Measurements from ENCODE around the gene TXNL1. TPM values are rescaled to one million over a fixed set of nuclear protein-coding genes. Genes with fewer than 3 reads are reported as not detected.
A peak's percentile ranks its signal among the peaks of the same experiment; 100 is the strongest.

The TXNL1 gene
- polyA plus RNA-seq, 3 donors, result 43.0 to 45.9 (median 44.3) TPM

GRCh38 chr18:56647951-56648893 is 9.8 kb upstream of the TXNL1 start:
- 78 to 83% (median 83%) methylated on average over 3 of the region's 3 CpGs for WGBS, 3 donors
- no peak overlapping the region for H3K27ac ChIP-seq (ENCODE audit: low read depth, low read length)

GRCh38 chr18:56647071-56647470 is 8.7 kb upstream of the TXNL1 start:
- H3K27ac ChIP-seq (ENCODE audit: low read depth, low read length), result no peak overlapping the region

- no peak overlapping the region for H3K27ac ChIP-seq (ENCODE audit: low read depth, low read length)
- WGBS, 3 donors, result 43 to 66% (median 64%) methylated on average over 5 of the region's 5 CpGs
These were observed 7.1 kb upstream of the TXNL1 start for GRCh38 chr18:56645415-56646016.

GRCh38 chr18:56643381-56643780 is 5.0 kb upstream of the TXNL1 start:
- WGBS, 3 donors, result 77 to 91% (median 89%) methylated on average over 3 of the region's 3 CpGs
- H3K27ac ChIP-seq (ENCODE audit: low read depth, low read length), result no peak overlapping the region

GRCh38 chr18:56641714-56642337 is 3.4 kb upstream of the TXNL1 start:
- WGBS, 3 donors, result 75 to 87% (median 83%) methylated on average over 8 of the region's 8 CpGs
- no peak overlapping the region for H3K27ac ChIP-seq (ENCODE audit: low read depth, low read length)

- no peak overlapping the region for H3K27ac ChIP-seq (ENCODE audit: low read depth, low read length)
- WGBS, 3 donors, result 91 to 97% (median 92%) methylated on average over 9 of the region's 9 CpGs
These were observed 1.2 kb upstream of the TXNL1 start for GRCh38 chr18:56639571-56639970.

GRCh38 chr18:56639104-56639381 is 651 bp upstream of the TXNL1 start:
- 20 to 39% (median 27%) methylated on average over 6 of the region's 6 CpGs for WGBS, 3 donors
- no peak overlapping the region for H3K27ac ChIP-seq (ENCODE audit: low read depth, low read length)

- peak overlapping the region; percentile 70 for H3K27ac ChIP-seq (ENCODE audit: low read depth, low read length)
- WGBS, 3 donors, result 0 to 1% (median 1%) methylated on average over 18 of the region's 18 CpGs
These were observed 621 bp downstream of the TXNL1 start for GRCh38 chr18:56637711-56638231.

GRCh38 chr18:56637176-56637575 is 1.2 kb downstream of the TXNL1 start:
- 3 to 13% (median 10%) methylated on average over 8 of the region's 8 CpGs for WGBS, 3 donors
- H3K27ac ChIP-seq (ENCODE audit: low read depth, low read length), result no peak overlapping the region

- no peak overlapping the region for H3K27ac ChIP-seq (ENCODE audit: low read depth, low read length)
- WGBS, 3 donors, result 91 to 95% (median 95%) methylated on average over 5 of the region's 5 CpGs
These were observed 3.4 kb downstream of the TXNL1 start for GRCh38 chr18:56635007-56635406.

GRCh38 chr18:56632070-56633022 is 6.0 kb downstream of the TXNL1 start:
- no peak overlapping the region for H3K27ac ChIP-seq (ENCODE audit: low read depth, low read length)
- 36 to 94% (median 86%) methylated on average over 7 of the region's 7 CpGs for WGBS, 3 donors

GRCh38 chr18:56627991-56628390 is 10.4 kb downstream of the TXNL1 start:
- H3K27ac ChIP-seq (ENCODE audit: low read depth, low read length), result no peak overlapping the region

GRCh38 chr18:56615738-56616520 is 22.5 kb downstream of the TXNL1 start:
- 50 to 88% (median 76%) methylated on average over 7 of the region's 7 CpGs for WGBS, 3 donors
- H3K27ac ChIP-seq (ENCODE audit: low read depth, low read length), result no peak overlapping the region

More at GRCh38 chr18:56627991-56628390, 10.4 kb downstream of the TXNL1 start:
- 76 to 77% (median 77%) methylated on average over 2 of the region's 2 CpGs for WGBS, 3 donors

- no peak overlapping the region for H3K27ac ChIP-seq (ENCODE audit: low read depth, low read length)
- 66 to 95% (median 93%) methylated on average over 2 of the region's 2 CpGs for WGBS, 3 donors
These were observed 31.8 kb downstream of the TXNL1 start for GRCh38 chr18:56606618-56607017.

GRCh38 chr18:56598422-56598821 is 40.0 kb downstream of the TXNL1 start:
- 81 to 90% (median 86%) methylated on average over 4 of the region's 4 CpGs for WGBS, 3 donors
- H3K27ac ChIP-seq (ENCODE audit: low read depth, low read length), result no peak overlapping the region

- 79 to 97% (median 94%) methylated on average over 4 of the region's 4 CpGs for WGBS, 3 donors
- H3K27ac ChIP-seq (ENCODE audit: low read depth, low read length), result no peak overlapping the region
These were observed 44.5 kb downstream of the TXNL1 start for GRCh38 chr18:56593906-56594305.

- no peak overlapping the region for H3K27ac ChIP-seq (ENCODE audit: low read depth, low read length)
- 44 to 70% (median 54%) methylated on average over 3 of the region's 3 CpGs for WGBS, 3 donors
These were observed 58.4 kb downstream of the TXNL1 start for GRCh38 chr18:56580026-56580425.

- no peak overlapping the region for H3K27ac ChIP-seq (ENCODE audit: low read depth, low read length)
These were observed 58.9 kb downstream of the TXNL1 start for GRCh38 chr18:56579451-56579850.
